Mesothelial cell of epicardium (in vitro differentiated cells): ENCODE measurements around the gene PRKN. TPM values are rescaled to one million over a fixed set of nuclear protein-coding genes. Genes with fewer than 3 reads are reported as not detected.

Experiments
- DNase-seq, 2 experiments: peaks; one replicate each; pipeline ENCODE4 v3.0.0; 2021; ENCODE audit warnings: low spot score in 2 of 2; ENCODE audit not compliant: unreplicated experiment in 2 of 2
- H3K27ac Mint-ChIP-seq: 2 replicates; pipeline ENCODE4 v1.8.0; 2021; ENCODE audit warnings: mixed read lengths
- H3K27me3 Mint-ChIP-seq: 2 replicates; pipeline ENCODE4 v1.8.0; 2021; ENCODE audit warnings: low read depth, mixed read lengths
- H3K36me3 Mint-ChIP-seq: 2 replicates; pipeline ENCODE4 v1.8.0; 2021; ENCODE audit warnings: mixed read lengths
- H3K4me1 Mint-ChIP-seq: 2 replicates; pipeline ENCODE4 v1.8.0; 2021; ENCODE audit warnings: mixed read lengths
- H3K4me3 Mint-ChIP-seq: 2 replicates; pipeline ENCODE4 v1.8.0; 2021; ENCODE audit warnings: mild to moderate bottlenecking, moderate library complexity, mixed read lengths
- H3K9me3 Mint-ChIP-seq: 2 replicates; pipeline ENCODE4 v1.8.0; 2021; ENCODE audit warnings: mixed read lengths
- CTCF ChIP-seq: fragments of 200-600 bp; sonication (generic); IDR thresholded peaks from one replicate; pipeline ENCODE4 v1.5.0; 2021; ENCODE audit warnings: antibody characterized with exemption; ENCODE audit not compliant: unreplicated experiment
- total RNA-seq: library from RNA; stranded (reverse); gene quantifications from 3 replicates; pipeline ENCODE4 v1.2.1, GENCODE V29; 2021

Gene PRKN
- total RNA-seq, 1 donor from 2014 or later, result 7.6 TPM

GRCh38 chr6:161745594-161746141 is 981.9 kb downstream of the PRKN start:
- TF ChIP-seq CTCF, result no peak
- no peak for DNase-seq
- H3K9me3 Mint-ChIP-seq, result peaks cover 3% of the 10 kb centered on the region
- peaks cover 7% of the 10 kb centered on the region for H3K4me1 Mint-ChIP-seq
- no peaks in the 10 kb centered on the region for H3K36me3 Mint-ChIP-seq
- no peak overlapping the region for H3K4me3 Mint-ChIP-seq
- no peak overlapping the region for H3K27ac Mint-ChIP-seq
- H3K27me3 Mint-ChIP-seq, result peaks cover 4% of the 10 kb centered on the region

DNA sequence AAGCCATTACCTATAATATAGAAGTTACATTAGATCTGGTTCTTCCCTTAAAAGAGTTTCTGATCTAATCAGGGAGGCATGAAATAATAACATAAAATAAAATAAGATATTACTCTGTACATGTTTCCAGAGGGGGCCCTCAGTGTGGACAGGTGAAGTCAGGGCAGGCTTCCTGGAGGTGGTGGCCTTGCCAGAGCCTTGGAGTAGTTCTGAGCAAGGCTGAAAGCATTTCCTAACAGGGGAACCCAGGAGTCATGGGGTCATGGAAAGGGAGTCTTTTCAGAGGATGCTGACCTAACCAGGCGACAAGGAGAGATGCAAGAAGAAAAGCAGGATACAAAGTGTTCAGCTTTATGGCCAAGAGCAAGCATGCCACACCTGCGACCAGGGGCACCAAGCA is 982.4 kb downstream of the PRKN start:
- Mint-ChIP-seq H3K4me1 (peaks cover 7% of the 10 kb centered on the region), H3K27ac (no peak overlapping the region), H3K9me3 (peaks cover 3% of the 10 kb centered on the region), H3K36me3 (no peaks in the 10 kb centered on the region), H3K4me3 (no peak overlapping the region), H3K27me3 (peaks cover 4% of the 10 kb centered on the region)
- DNase-seq, result no peak
- TF ChIP-seq CTCF, result no peak

DNA sequence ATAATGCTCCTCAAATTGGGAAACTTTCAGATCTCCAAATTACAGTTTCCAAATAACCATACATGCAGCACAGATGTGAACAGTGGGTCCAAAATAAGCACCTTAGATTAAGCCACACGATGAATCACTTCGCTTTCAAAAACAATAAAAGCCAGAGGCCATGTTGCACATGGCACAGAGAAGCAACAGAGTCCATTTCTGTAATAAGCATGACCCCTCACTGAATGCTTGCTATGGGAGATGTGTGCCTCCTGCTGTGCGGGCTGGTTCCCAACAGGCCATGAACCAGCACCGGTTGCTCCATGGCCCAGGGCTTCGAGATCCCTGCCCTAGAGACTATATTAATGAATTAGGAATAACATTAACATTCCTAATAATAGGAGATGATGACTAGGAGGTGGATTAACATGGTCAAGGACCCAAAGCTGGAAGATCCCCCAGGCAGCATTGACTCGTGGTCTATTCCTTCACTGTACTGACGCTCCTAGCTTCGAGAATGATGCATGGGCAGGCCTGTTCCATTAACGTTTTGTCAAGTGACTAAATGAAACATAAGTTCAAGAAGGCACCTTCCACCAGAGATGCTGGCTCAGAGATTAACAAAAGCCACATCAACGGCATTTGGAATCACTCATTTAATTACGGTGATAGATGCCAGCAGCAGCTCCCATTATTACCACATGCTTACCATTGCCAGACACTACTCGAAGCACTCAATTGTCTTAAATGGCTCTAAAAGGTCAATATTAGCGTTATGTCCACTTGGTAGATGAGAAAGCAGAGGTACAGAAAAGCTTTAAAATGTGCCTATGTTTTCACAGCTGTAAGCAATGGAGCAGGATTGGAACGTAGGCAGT is 983.1 kb downstream of the PRKN start:
- H3K27ac Mint-ChIP-seq, result no peak overlapping the region
- no peaks in the 10 kb centered on the region for H3K36me3 Mint-ChIP-seq
- H3K4me1 Mint-ChIP-seq, result peaks cover 3% of the 10 kb centered on the region
- peaks cover 3% of the 10 kb centered on the region for H3K9me3 Mint-ChIP-seq
- no peak for DNase-seq
- peaks cover 4% of the 10 kb centered on the region for H3K27me3 Mint-ChIP-seq
- H3K4me3 Mint-ChIP-seq, result no peak overlapping the region
- no peak for TF ChIP-seq CTCF

GRCh38 chr6:161743509-161744178 is 983.9 kb downstream of the PRKN start:
- no peak overlapping the region for H3K4me3 Mint-ChIP-seq
- no peak for DNase-seq
- no peak for TF ChIP-seq CTCF
- H3K27me3 Mint-ChIP-seq, result peaks cover 4% of the 10 kb centered on the region
- peaks cover 3% of the 10 kb centered on the region for H3K9me3 Mint-ChIP-seq
- no peak overlapping the region for H3K27ac Mint-ChIP-seq
- H3K36me3 Mint-ChIP-seq, result no peaks in the 10 kb centered on the region
- no peaks in the 10 kb centered on the region for H3K4me1 Mint-ChIP-seq

DNA sequence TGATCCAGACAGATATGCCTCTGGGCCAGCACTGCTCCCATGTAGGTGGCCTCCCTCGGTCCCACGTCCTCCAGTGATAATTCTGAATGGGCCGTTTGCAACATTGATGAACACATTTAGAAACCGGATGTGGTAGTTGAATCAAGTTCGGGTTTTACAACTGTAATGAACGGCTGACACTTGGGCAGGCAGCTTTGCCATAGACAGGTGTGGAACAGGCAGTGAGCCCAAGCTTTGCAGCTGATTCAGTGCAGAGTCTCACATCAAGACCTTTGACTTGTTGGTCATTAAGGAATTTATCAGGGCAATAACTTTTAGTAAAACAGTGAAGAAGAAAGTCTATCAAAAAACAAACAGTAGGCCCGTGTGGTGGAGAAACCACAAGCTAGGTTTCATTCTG is 987.1 kb downstream of the PRKN start:
- Mint-ChIP-seq H3K36me3 (no peaks in the 10 kb centered on the region), H3K27me3 (peaks cover 2% of the 10 kb centered on the region), H3K4me3 (no peak overlapping the region), H3K27ac (no peak overlapping the region), H3K4me1 (no peaks in the 10 kb centered on the region), H3K9me3 (peaks cover 3% of the 10 kb centered on the region)
- DNase-seq, result no peak
- TF ChIP-seq CTCF, result no peak
